Kidney epithelial cell (primary cell): ENCODE results near the gene NRDE2. TPM values are rescaled to one million over a fixed set of nuclear protein-coding genes. Genes with fewer than 3 reads are reported as not detected.

Source experiments
- DNase-seq: peaks from one replicate; pipeline ENCODE4 v3.0.0-alpha.2; 2010; ENCODE audit warnings: low read depth
- H3K27me3 ChIP-seq: 2 replicates; pipeline ENCODE4 v1.6.0; 2011; ENCODE audit warnings: low read length; ENCODE audit not compliant: control insufficient read depth, insufficient read depth
- H3K36me3 ChIP-seq: 2 replicates; pipeline ENCODE4 v1.5.1; 2011; ENCODE audit warnings: low read length; ENCODE audit not compliant: control insufficient read depth, insufficient read depth
- H3K4me3 ChIP-seq: 2 replicates; pipeline ENCODE4 v1.5.1; 2011; ENCODE audit warnings: low read depth, mild to moderate bottlenecking, control low read depth, low read length
- CTCF ChIP-seq: IDR thresholded peaks from 2 replicates; pipeline ENCODE4 v1.5.1; 2011; ENCODE audit warnings: mild to moderate bottlenecking, moderate library complexity, low read length, control low read depth, inconsistent platforms; ENCODE audit not compliant: insufficient read depth, poor library complexity, severe bottlenecking
- total RNA-seq: library from RNA; depleted of rRNA; stranded (reverse); fragments of >200 nt; gene quantifications from 2 replicates; pipeline ENCODE4 v1.2.3, GENCODE V29; 2015

The NRDE2 gene
- total RNA-seq, 1 donor from 2014 or later, result 9.3 TPM

- Histone ChIP-seq H3K27me3 (no peaks in the 10 kb centered on the region), H3K4me3 (no peak overlapping the region), H3K36me3 (peaks cover 5% of the 10 kb centered on the region)
- no peak for TF ChIP-seq CTCF
- DNase-seq, result no peak
Measured at GRCh38 chr14:90274019-90274418, 57.7 kb downstream of the NRDE2 start.

GRCh38 chr14:90273532-90273931 is 58.2 kb downstream of the NRDE2 start:
- no peak for TF ChIP-seq CTCF
- H3K4me3 ChIP-seq, result no peak overlapping the region
- peaks cover 5% of the 10 kb centered on the region for H3K36me3 ChIP-seq
- no peaks in the 10 kb centered on the region for H3K27me3 ChIP-seq
- no peak for DNase-seq

GRCh38 chr14:90272523-90272922 is 59.2 kb downstream of the NRDE2 start:
- no peak for TF ChIP-seq CTCF
- peaks cover 4% of the 10 kb centered on the region for H3K36me3 ChIP-seq
- no peak overlapping the region for H3K4me3 ChIP-seq
- no peaks in the 10 kb centered on the region for H3K27me3 ChIP-seq
- no peak for DNase-seq

GRCh38 chr14:90268420-90268819 is 63.3 kb downstream of the NRDE2 start:
- H3K36me3 ChIP-seq, result peaks cover 7% of the 10 kb centered on the region
- no peaks in the 10 kb centered on the region for H3K27me3 ChIP-seq
- no peak for TF ChIP-seq CTCF
- no peak for DNase-seq
- no peak overlapping the region for H3K4me3 ChIP-seq

- Histone ChIP-seq H3K27me3 (no peaks in the 10 kb centered on the region), H3K36me3 (peaks cover 7% of the 10 kb centered on the region), H3K4me3 (no peak overlapping the region)
- TF ChIP-seq CTCF, result no peak
- DNase-seq, result no peak
Measured at GRCh38 chr14:90266441-90267154, 65.1 kb downstream of the NRDE2 start.
